Fibroblast of villous mesenchyme (primary cell): ENCODE data around the gene RNF227. TPM values are rescaled to one million over a fixed set of nuclear protein-coding genes. Genes with fewer than 3 reads are reported as not detected.
"Not testable (repeated sequence)": the region's sequence is repeated elsewhere in the genome, so short reads cannot be mapped to it uniquely, and the experiment has no call there.

Experiments
- DNase-seq: peaks from one replicate; pipeline ENCODE4 v3.0.0-alpha.2; 2010; ENCODE audit warnings: low read depth
- H3K4me3 ChIP-seq: 2 replicates; pipeline ENCODE4 v1.5.1; 2011; ENCODE audit warnings: low read depth, mild to moderate bottlenecking, low read length
- total RNA-seq: library from RNA; depleted of rRNA; stranded (reverse); fragments of >200 nt; gene quantifications from 2 replicates; pipeline ENCODE4 v1.2.3, GENCODE V29; 2012
- TF ChIP-seq, protein P1 (sequence below): IDR thresholded peaks from 2 replicates; pipeline ENCODE4 v1.5.1; 2012; ENCODE audit warnings: low read depth, mild to moderate bottlenecking, low read length; ENCODE audit not compliant: insufficient read depth

Gene RNF227
- total RNA-seq, 1 donor: 2.2 TPM

DNA sequence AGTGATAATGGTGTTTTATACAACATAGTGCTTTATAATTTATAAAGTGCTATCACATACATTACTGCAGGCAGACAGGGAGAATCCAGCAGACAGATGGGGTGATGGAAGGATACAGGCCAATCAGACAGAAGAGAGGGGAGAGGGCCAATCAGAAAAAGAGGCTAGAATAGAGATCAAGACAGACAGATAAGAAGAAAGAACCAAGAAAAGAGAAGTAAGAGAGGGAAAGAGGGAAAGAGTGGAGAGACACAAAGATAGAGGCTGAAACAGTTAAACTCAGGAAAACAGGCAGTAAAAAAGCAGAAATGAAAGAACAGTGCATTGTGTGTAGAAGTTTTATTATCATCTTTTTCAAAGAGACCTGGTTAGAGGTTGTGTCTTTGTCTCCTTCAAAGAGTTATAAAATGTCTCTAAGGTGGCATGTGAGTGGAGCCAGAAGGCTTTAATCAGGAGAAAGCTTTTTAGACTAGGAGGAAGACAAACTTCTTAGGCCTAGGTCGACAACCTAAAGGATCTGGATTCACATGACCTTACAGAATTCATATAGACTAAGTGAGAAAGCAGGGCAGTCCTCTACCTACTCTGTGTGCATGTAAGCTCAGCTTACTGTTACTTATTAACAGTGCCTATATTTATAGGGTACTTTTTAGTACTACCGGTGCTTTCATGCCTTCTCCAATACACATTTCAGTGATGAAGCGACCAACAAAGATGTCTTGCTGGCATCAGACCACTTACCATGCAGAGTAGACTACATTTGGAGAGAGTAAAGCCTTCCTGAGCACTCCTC lies 35.8 kb downstream of the RNF227 start:
- TF ChIP-seq, protein P1, sequence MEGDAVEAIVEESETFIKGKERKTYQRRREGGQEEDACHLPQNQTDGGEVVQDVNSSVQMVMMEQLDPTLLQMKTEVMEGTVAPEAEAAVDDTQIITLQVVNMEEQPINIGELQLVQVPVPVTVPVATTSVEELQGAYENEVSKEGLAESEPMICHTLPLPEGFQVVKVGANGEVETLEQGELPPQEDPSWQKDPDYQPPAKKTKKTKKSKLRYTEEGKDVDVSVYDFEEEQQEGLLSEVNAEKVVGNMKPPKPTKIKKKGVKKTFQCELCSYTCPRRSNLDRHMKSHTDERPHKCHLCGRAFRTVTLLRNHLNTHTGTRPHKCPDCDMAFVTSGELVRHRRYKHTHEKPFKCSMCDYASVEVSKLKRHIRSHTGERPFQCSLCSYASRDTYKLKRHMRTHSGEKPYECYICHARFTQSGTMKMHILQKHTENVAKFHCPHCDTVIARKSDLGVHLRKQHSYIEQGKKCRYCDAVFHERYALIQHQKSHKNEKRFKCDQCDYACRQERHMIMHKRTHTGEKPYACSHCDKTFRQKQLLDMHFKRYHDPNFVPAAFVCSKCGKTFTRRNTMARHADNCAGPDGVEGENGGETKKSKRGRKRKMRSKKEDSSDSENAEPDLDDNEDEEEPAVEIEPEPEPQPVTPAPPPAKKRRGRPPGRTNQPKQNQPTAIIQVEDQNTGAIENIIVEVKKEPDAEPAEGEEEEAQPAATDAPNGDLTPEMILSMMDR: no peak
- no peak for DNase-seq
- no peak overlapping the region for H3K4me3 ChIP-seq

DNA sequence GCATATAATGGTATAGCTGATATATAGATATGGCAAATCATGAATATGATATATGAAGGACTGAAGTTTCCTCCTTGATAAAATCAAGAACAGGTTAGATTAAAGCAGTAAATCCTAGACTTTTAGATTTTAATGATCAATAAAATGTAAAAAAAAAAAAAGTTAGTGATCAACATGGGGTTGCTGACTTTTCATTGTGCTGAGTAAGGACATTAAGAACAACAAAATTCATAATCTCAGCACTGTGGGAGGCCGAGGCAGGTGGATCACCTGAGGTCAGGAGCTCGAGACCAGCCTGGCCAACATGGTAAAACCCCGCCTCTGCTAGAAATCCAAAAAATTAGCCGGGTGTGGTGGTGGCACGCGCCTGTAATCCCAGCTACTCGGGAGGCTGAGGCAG lies 37.9 kb downstream of the RNF227 start:
- DNase-seq: no peak
- no peak overlapping the region for H3K4me3 ChIP-seq
- TF ChIP-seq, protein P1: no peak

DNA sequence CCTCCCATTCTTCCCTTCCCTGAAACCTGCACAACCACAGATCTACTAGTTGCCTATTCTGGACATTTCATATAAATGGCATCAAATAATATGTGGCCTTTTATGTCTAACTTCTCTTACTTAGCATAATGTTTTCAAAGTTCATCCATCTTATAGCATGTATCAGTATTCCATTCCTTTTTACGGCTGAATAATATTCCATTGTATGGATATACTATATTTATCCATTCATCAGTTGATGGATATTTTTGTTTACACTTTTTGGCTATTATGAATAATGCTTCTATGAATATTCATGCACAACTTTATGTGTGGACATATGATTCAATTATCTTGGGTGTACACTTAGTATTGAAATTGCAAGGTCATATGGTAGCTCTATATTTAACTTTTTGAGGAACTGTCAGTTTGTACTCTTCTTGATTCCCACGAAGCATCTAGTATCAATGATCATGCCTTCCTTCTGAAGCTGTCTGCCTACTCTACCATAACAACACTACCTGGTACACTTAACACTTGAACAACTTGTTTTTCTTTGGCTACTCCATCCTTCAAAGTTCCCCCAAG lies 40.2 kb downstream of the RNF227 start:
- no peak overlapping the region for H3K4me3 ChIP-seq
- DNase-seq: no peak
- TF ChIP-seq, protein P1: no peak

DNA sequence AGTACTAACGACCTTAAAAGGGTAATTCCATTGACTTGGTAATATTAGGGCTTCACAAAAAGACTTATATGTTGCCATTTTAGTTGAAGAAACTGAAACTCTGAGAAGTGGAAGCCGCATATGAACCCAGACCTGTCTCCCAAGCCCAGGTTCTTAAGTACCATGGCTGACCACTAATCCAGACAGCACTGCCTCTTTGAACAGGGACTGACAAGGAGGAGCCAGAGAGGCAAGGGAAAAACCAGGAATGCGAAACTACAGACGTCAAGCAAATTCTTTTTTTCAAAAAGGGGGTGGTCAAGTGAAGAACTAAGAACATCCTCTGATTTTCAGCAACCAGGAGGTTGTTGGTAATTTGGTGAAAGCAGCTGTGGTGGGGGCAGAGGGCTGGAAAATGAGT lies 43.0 kb downstream of the RNF227 start:
- peak; percentile 40 for DNase-seq
- TF ChIP-seq, protein P1: no peak
- no peak overlapping the region for H3K4me3 ChIP-seq

DNA sequence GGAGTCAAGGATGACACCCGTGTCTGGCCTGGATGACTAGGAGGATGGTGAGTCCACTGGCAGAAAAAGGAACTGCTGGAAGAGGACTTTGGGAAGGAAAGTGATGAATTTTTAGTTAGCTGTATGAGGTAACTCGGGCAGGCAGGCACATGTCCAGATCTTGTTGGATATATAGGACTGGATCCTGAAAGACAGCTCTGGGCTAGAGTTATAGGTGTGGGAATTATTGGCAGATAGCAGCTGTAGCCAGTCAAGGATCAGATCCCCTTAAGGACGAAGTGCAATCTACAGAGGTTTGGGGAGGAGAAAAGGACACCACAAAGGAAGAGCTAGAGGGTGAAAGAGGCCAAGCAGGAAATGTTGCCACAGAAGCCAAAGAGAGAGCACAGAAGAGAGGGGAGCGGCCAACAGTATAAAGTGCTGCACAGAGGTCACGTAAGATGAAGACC lies 48.2 kb downstream of the RNF227 start:
- no peak overlapping the region for H3K4me3 ChIP-seq
- DNase-seq: no peak
- TF ChIP-seq, protein P1: no peak

DNA sequence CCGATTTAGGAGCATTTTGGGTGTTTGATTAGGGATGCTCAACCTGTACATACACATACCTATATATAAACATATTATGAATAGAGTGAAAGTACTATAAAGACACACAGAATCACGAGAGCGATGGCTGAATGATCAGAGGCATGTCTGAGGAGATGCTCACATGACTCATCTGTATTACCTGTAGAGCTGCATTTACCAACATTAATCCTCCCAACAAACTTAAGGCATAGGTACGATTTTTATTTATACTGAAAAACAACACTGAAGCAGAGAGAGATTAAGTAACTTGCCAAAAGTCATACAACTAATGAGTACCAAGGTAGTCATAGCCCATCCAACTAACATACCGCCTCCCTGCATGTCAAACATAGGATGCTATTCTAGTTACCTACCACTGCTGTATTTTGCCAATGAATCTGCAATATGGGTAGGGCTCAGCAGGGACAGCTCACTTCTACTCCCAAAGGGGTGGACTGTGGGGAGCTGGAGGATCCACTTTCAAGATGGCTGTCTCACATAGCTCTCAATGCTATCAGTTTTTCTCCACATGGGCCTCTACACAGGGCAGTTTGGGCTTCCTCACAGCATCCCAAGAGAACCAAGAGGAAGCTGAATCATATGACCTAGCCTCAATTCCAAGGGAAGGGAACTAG lies 51.0 kb downstream of the RNF227 start:
- no peak overlapping the region for H3K4me3 ChIP-seq
- no peak for DNase-seq
- TF ChIP-seq, protein P1: no peak

DNA sequence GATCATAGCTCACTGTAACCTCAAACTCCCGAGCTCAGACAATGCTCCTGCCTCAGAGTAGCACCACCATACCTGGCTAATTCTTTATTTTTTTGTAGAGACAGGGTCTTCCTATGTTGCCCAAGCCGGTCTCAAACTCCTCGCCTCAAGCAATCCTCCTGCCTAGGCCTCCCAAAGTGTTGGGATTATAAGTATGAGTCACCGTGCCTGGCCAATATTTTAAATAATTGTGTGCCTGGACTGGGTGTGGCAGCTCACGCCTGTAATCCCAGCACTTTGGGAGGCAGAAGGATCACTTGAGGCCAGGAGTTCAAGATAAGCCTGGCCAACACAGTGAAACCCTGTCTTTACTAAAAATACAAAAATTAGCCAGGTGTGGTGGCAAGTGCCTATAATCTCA lies 51.7 kb downstream of the RNF227 start:
- not testable (repeated sequence) for H3K4me3 ChIP-seq, DNase-seq
